Right kidney (tissue), 1 donor: ENCODE measurements around the gene CLDN11.

Experiments
- DNase-seq: peaks from one replicate; pipeline ENCODE4 v3.0.0-alpha.2; 2016

Gene CLDN11

GRCh38 chr3:170424879-170425278, 6.2 kb downstream of the CLDN11 start:
- no peak for DNase-seq

GRCh38 chr3:170425491-170426239, 7.0 kb downstream of the CLDN11 start:
- no peak for DNase-seq

GRCh38 chr3:170426240-170426797, 7.7 kb downstream of the CLDN11 start:
- DNase-seq: no peak

GRCh38 chr3:170428095-170428494, 9.4 kb downstream of the CLDN11 start:
- DNase-seq: no peak

GRCh38 chr3:170429050-170429449, 10.4 kb downstream of the CLDN11 start:
- DNase-seq: no peak

GRCh38 chr3:170431054-170431453, 12.4 kb downstream of the CLDN11 start:
- DNase-seq: no peak

- no peak for DNase-seq
Measured at GRCh38 chr3:170432416-170432815, 13.7 kb downstream of the CLDN11 start.

- DNase-seq: no peak
Measured at GRCh38 chr3:170436697-170437096, 18.0 kb downstream of the CLDN11 start.

- no peak for DNase-seq
Measured at GRCh38 chr3:170437176-170437575, 18.5 kb downstream of the CLDN11 start.

GRCh38 chr3:170437696-170438407, 19.2 kb downstream of the CLDN11 start:
- DNase-seq: no peak

GRCh38 chr3:170438836-170439235, 20.2 kb downstream of the CLDN11 start:
- no peak for DNase-seq

- DNase-seq: no peak
Measured at GRCh38 chr3:170440344-170440743, 21.7 kb downstream of the CLDN11 start.

GRCh38 chr3:170441412-170441811, 22.7 kb downstream of the CLDN11 start:
- DNase-seq: no peak

- DNase-seq: no peak
Measured at GRCh38 chr3:170442947-170443346, 24.3 kb downstream of the CLDN11 start.

- no peak for DNase-seq
Measured at GRCh38 chr3:170443457-170443856, 24.8 kb downstream of the CLDN11 start.

- DNase-seq: no peak
Measured at GRCh38 chr3:170448584-170448983, 29.9 kb downstream of the CLDN11 start.

- no peak for DNase-seq
Measured at GRCh38 chr3:170450039-170450438, 31.4 kb downstream of the CLDN11 start.

- DNase-seq: no peak
Measured at GRCh38 chr3:170454509-170454908, 35.8 kb downstream of the CLDN11 start.

GRCh38 chr3:170458285-170458684, 39.6 kb downstream of the CLDN11 start:
- no peak for DNase-seq

GRCh38 chr3:170463011-170463410, 44.3 kb downstream of the CLDN11 start:
- DNase-seq: no peak

GRCh38 chr3:170465955-170466354, 47.3 kb downstream of the CLDN11 start:
- DNase-seq: no peak

- DNase-seq: peak; percentile 42
Measured at GRCh38 chr3:170467007-170467406, 48.3 kb downstream of the CLDN11 start.

GRCh38 chr3:170467571-170468147, 49.0 kb downstream of the CLDN11 start:
- DNase-seq: no peak
